Fibroblast of lung (primary cell): Measurements from ENCODE around the gene CEP41.

Source experiments
- CTCF ChIP-seq, 2 donors: IDR thresholded peaks in 1 of 2; conservative IDR thresholded peaks in 1 of 2; 1 replicate in 1 of 2; 2 replicates in 1 of 2; pipeline ENCODE4 v1.5.1; 2011 to 2012; ENCODE audit warnings: low read length in 2 of 2, control low read depth in 1 of 2, inconsistent platforms in 1 of 2, low read depth in 1 of 2, mild to moderate bottlenecking in 1 of 2
- EZH2 ChIP-seq: IDR thresholded peaks from 2 replicates; pipeline ENCODE4 v1.5.1; 2012; ENCODE audit warnings: low read length, control low read depth, mild to moderate bottlenecking; ENCODE audit errors: missing control alignments

- no peak for TF ChIP-seq CTCF (conservative IDR thresholded peaks at IDR 0.05 in 1 of 2, IDR thresholded peaks at IDR 0.05 in 1 of 2; ENCODE audit: low read depth in 1 of 2, low read length in 2 of 2)
- TF ChIP-seq EZH2 = no peak
Measured at GRCh38 chr7:130359276-130359857, 81.4 kb downstream of the CEP41 start.
